HepG2 (cell line): ENCODE results near the gene PHF10. TPM values are rescaled to one million over a fixed set of nuclear protein-coding genes. Genes with fewer than 3 reads are reported as not detected.

ENCODE experiments used
- ATAC-seq: fragments of 200-7000 bp; cut with Tn5 transposase; 3 replicates; pipeline ENCODE4 v1.9.1; 2020; ENCODE audit warnings: mild to moderate bottlenecking, moderate library complexity
- BruUV-seq: library from RNA; stranded (reverse); fragments of 400-500 nt; replicated peaks from 2 replicates; lab custom pipeline; 2021; lab: Mats Ljungman, UMichigan
- CTCF ChIA-PET: fragments of 300-600 bp; formaldehyde crosslinking; extraction: SDS; loops from one replicate; lab custom pipeline; 2021; ENCODE audit warnings: low total read pairs, inconsistent platforms, low intra/inter-chr PET ratio; lab: Yijun Ruan, JAX
- POLR2A ChIA-PET: fragments of 350-600 bp; sonication (Branson Sonifier 250); formaldehyde crosslinking; loops from one replicate; lab custom pipeline; 2020; ENCODE audit warnings: antibody characterized with exemption, inconsistent platforms; lab: Yijun Ruan, JAX
- DNase-seq: peaks from one replicate; pipeline ENCODE4 v3.0.0-alpha.2; 2015; ENCODE audit warnings: low spot score
- FAIRE-seq: peaks from 3 replicates; lab custom pipeline; 2011; peaks lifted over from hg19 to GRCh38; lab: Jason Lieb, UNC
- H2AFZ ChIP-seq: one replicate; pipeline ENCODE4 v1.6.1; 2011; ENCODE audit warnings: low read length, inconsistent platforms
- H3K27ac ChIP-seq: fragments of 300-600 bp; 3 replicates; pipeline ENCODE4 v1.8.0; 2011; ENCODE audit warnings: mixed run types, mild to moderate bottlenecking, mixed read lengths, low read length, inconsistent platforms; ENCODE audit not compliant: insufficient read depth; ENCODE audit errors: extremely low read length
- H3K27me3 ChIP-seq, 2 experiments: fragments of 200-600 bp in 1 of 2; 2 replicates in 1 of 2; 3 replicates in 1 of 2; pipeline versions ENCODE4 v1.6.0 to v1.8.0; 2011; ENCODE audit warnings: low read length in 2 of 2, mild to moderate bottlenecking in 2 of 2, moderate library complexity in 2 of 2, inconsistent platforms in 1 of 2; ENCODE audit not compliant: insufficient read depth in 2 of 2, control insufficient read depth in 1 of 2
- H3K36me3 ChIP-seq, 2 experiments: fragments of 200-600 bp in 1 of 2; replicated peaks in 1 of 2; 2 replicates in 1 of 2; 3 replicates in 1 of 2; pipeline versions ENCODE4 v1.5.1 to v1.8.0; 2011; ENCODE audit warnings: low read length in 2 of 2, inconsistent platforms in 1 of 2; ENCODE audit not compliant: insufficient read depth in 2 of 2, control insufficient read depth in 1 of 2
- H3K4me1 ChIP-seq: 2 replicates; pipeline ENCODE4 v1.5.1; 2012; ENCODE audit warnings: low read length, inconsistent platforms; ENCODE audit not compliant: insufficient read depth
- H3K4me2 ChIP-seq: 2 replicates; pipeline ENCODE4 v1.6.0; 2011; ENCODE audit warnings: low read depth, low read length, inconsistent platforms
- H3K4me3 ChIP-seq, 3 experiments: fragments of 200-600 bp in 1 of 3; sonication (generic), shearing (Covaris generic) in 1 of 3; replicated peaks in 1 of 3; 2 replicates each; pipeline ENCODE4 v1.5.1; 2011 to 2016; ENCODE audit warnings: low read length in 3 of 3, inconsistent platforms in 2 of 3, low read depth in 2 of 3, mild to moderate bottlenecking in 2 of 3, control low read depth in 1 of 3, mixed read lengths in 1 of 3; ENCODE audit not compliant: insufficient read depth in 1 of 3
- H3K79me2 ChIP-seq: one replicate; pipeline ENCODE4 v1.6.1; 2011; ENCODE audit warnings: low read length, inconsistent platforms; ENCODE audit not compliant: insufficient read depth
- H3K9ac ChIP-seq: 2 replicates; pipeline ENCODE4 v1.6.0; 2011; ENCODE audit warnings: mild to moderate bottlenecking, low read depth, low read length, inconsistent platforms; ENCODE audit not compliant: insufficient read depth
- H3K9me3 ChIP-seq: 2 replicates; pipeline ENCODE4 v1.5.1; 2012; ENCODE audit warnings: mild to moderate bottlenecking, low read length
- H4K20me1 ChIP-seq: 2 replicates; pipeline ENCODE4 v1.6.0; 2011; ENCODE audit warnings: inconsistent platforms, mild to moderate bottlenecking, low read length, moderate library complexity; ENCODE audit not compliant: insufficient read depth
- AHR ChIP-seq: IDR thresholded peaks from 2 replicates; pipeline ENCODE4 v1.6.1; 2018; ENCODE audit warnings: missing genetic modification reagents, missing compliant biosample characterization
- AKAP8 ChIP-seq: sonication (generic); formaldehyde crosslinking; IDR thresholded peaks from 2 replicates; pipeline ENCODE4 v1.5.1; 2020; ENCODE audit warnings: mild to moderate bottlenecking, missing genetic modification reagents
- BORCS8-MEF2B ChIP-seq: sonication (generic); formaldehyde crosslinking; IDR thresholded peaks from 2 replicates; pipeline ENCODE4 v1.8.0; 2022; ENCODE audit warnings: mild to moderate bottlenecking, missing genetic modification reagents
- FOXM1 ChIP-seq: sonication (generic); formaldehyde crosslinking; IDR thresholded peaks from 2 replicates; pipeline ENCODE4 v1.5.0; 2020; ENCODE audit warnings: missing genetic modification reagents
- HMGA1 ChIP-seq: sonication (generic); formaldehyde crosslinking; conservative IDR thresholded peaks from 2 replicates; pipeline ENCODE4 v1.4.0; 2020; ENCODE audit warnings: missing genetic modification reagents
- JUND ChIP-seq: sonication (generic); formaldehyde crosslinking; IDR thresholded peaks from 2 replicates; pipeline ENCODE4 v1.8.0; 2022; ENCODE audit warnings: mild to moderate bottlenecking, missing genetic modification reagents
- TBP ChIP-seq: sonication (generic); formaldehyde crosslinking; IDR thresholded peaks from 2 replicates; pipeline ENCODE4 v1.5.0; 2020; ENCODE audit warnings: missing genetic modification reagents
- TP53 ChIP-seq: sonication (generic); formaldehyde crosslinking; conservative IDR thresholded peaks from 2 replicates; pipeline ENCODE4 v1.4.0; 2020; ENCODE audit warnings: missing genetic modification reagents
- ZNF12 ChIP-seq: sonication (generic); formaldehyde crosslinking; IDR thresholded peaks from 2 replicates; pipeline ENCODE4 v1.5.0; 2020; ENCODE audit warnings: missing genetic modification reagents
- ZNF224 ChIP-seq: sonication (generic); formaldehyde crosslinking; IDR thresholded peaks from 2 replicates; pipeline ENCODE4 v1.5.0; 2020; ENCODE audit warnings: mild to moderate bottlenecking, missing genetic modification reagents
- ZNF781 ChIP-seq: sonication (generic); formaldehyde crosslinking; IDR thresholded peaks from 2 replicates; pipeline ENCODE4 v1.5.1; 2020; ENCODE audit warnings: borderline replicate concordance, mild to moderate bottlenecking, missing genetic modification reagents; ENCODE audit errors: not compliant biosample characterization
- ZNF883 ChIP-seq: sonication (generic); formaldehyde crosslinking; IDR thresholded peaks from 2 replicates; pipeline ENCODE4 v1.5.1; 2020; ENCODE audit warnings: mild to moderate bottlenecking, missing genetic modification reagents; ENCODE audit errors: not compliant biosample characterization
- ZSCAN29 ChIP-seq: sonication (generic); formaldehyde crosslinking; conservative IDR thresholded peaks from 2 replicates; pipeline ENCODE4 v1.4.0; 2020; ENCODE audit warnings: mild to moderate bottlenecking, missing genetic modification reagents
- WGBS: methylation state at CpG from one replicate; pipeline ENCODE4 v1.1.6; 2017; ENCODE audit warnings: low lambda C conversion rate; 5-methylcytosine and 5-hydroxymethylcytosine counted together
- in situ Hi-C: cut with HindIII; loops from 2 replicates; pipeline ENCODE4 v1.10.0; 2017; ENCODE audit warnings: low pct_unique_long_range_greater_than_20kb; ENCODE audit not compliant: extremely low pct_ligation_motif_present
- intact Hi-C: fragments of 100-400 bp; cut with micrococcal nuclease; formaldehyde crosslinking; loops from one replicate; pipeline ENCODE4 v1.10.0; 2022; ENCODE audit not compliant: unreplicated experiment
- polyA plus RNA-seq, 8 experiments: library from polyadenylated mRNA; depleted of rRNA in 3 of 8; stranded (reverse) in 7 of 8; unstranded in 1 of 8; fragments of >200 nt; fragmentation: Illumina TruSeq in 4 of 8; extraction: Trizol in 4 of 8; gene quantifications; 2 replicates each; pipeline versions ENCODE4 v1.2.1 to v1.2.3, GENCODE V29; 2011 to 2016; ENCODE audit warnings: low read depth in 4 of 8, missing spikeins in 1 of 8, mixed read lengths in 1 of 8; ENCODE audit not compliant: insufficient read depth in 1 of 8
- total RNA-seq, 5 experiments: library from RNA; depleted of rRNA; stranded (reverse); fragments of >200 nt; fragmentation: Illumina TruSeq; extraction: Trizol; gene quantifications; 2 replicates each; pipeline ENCODE4 v1.2.3, GENCODE V29; 2016; ENCODE audit warnings: low read depth in 1 of 5
- TF ChIP-seq, protein P1 (sequence below): sonication (generic); formaldehyde crosslinking; IDR thresholded peaks from 2 replicates; pipeline ENCODE4 v1.4.0; 2020; ENCODE audit warnings: mild to moderate bottlenecking, missing genetic modification reagents

Gene PHF10
- total and polyA plus RNA-seq, 2 of the 13 experiments (the other 11 are each of a cell fraction or from before 2014, with no cell fraction given) = 42.1 to 84.1 TPM

DNA sequence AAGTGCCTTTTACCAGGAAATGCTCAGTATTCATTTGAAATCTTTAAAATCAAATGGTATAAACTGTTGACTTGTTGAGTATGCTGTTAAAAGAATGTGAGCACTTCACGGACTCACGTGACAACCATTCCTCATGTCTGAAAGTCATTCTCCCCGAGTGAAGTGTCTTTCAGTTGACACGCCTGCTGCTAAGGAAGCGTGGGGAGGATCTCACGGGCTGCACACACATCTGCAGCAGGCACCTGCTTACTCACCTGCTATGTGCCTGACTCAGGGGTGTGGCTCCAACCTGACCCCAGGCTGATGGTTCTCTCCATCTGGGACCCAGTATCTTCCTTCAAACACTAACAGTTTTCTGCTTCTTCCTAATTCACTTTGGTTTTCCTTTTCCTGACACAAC lies 55.2 kb downstream of the PHF10 start:
- no TSS peak for BruUV-seq
- POLR2A ChIA-PET = no interaction called here

More for the DNA sequence above, 55.2 kb downstream of the PHF10 start:
- Histone ChIP-seq H3K27me3 (no peaks in the 10 kb centered on the region), H3K9me3 (no peaks in the 10 kb centered on the region), H4K20me1 (no peaks in the 10 kb centered on the region), H2AFZ (no peak overlapping the region), H3K36me3 (peaks cover 32 to 78% of the 10 kb centered on the region in 2 experiments), H3K9ac (no peak overlapping the region)
- CTCF ChIA-PET = no interaction called here
- ATAC-seq (no peak), DNase-seq (no peak), FAIRE-seq (no peak)
- intact Hi-C loops = no loop called here
- TF ChIP-seq HMGA1 (no peak), AKAP8 (CRISPR knock-in tag) (no peak), ZNF12 (CRISPR knock-in tag) (no peak), ZSCAN29 (CRISPR knock-in tag) (no peak), ZNF781 (CRISPR knock-in tag) (no peak), JUND (CRISPR knock-in tag) (no peak), FOXM1 (CRISPR knock-in tag) (no peak), ZNF224 (CRISPR knock-in tag) (no peak), TBP (CRISPR knock-in tag) (no peak), TP53 (CRISPR knock-in tag) (no peak), BORCS8-MEF2B (CRISPR knock-in tag) (no peak), ZNF883 (CRISPR knock-in tag) (no peak), AHR (CRISPR knock-in tag) (no peak)
- TF ChIP-seq, protein P1, sequence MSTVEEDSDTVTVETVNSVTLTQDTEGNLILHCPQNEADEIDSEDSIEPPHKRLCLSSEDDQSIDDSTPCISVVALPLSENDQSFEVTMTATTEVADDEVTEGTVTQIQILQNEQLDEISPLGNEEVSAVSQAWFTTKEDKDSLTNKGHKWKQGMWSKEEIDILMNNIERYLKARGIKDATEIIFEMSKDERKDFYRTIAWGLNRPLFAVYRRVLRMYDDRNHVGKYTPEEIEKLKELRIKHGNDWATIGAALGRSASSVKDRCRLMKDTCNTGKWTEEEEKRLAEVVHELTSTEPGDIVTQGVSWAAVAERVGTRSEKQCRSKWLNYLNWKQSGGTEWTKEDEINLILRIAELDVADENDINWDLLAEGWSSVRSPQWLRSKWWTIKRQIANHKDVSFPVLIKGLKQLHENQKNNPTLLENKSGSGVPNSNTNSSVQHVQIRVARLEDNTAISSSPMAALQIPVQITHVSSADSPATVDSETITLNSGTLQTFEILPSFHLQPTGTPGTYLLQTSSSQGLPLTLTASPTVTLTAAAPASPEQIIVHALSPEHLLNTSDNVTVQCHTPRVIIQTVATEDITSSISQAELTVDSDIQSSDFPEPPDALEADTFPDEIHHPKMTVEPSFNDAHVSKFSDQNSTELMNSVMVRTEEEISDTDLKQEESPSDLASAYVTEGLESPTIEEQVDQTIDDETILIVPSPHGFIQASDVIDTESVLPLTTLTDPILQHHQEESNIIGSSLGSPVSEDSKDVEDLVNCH (CRISPR knock-in tag) = no peak
- TF ChIP-seq, all 625 proteins: peak for 0
- H3K4me2 ChIP-seq = no peak overlapping the region
- in situ Hi-C loops = no loop called here
- no peaks in the 10 kb centered on the region for H3K4me1 ChIP-seq
- no peak overlapping the region for H3K4me3 ChIP-seq
- H3K27ac ChIP-seq = no peak overlapping the region
- WGBS = 93% methylated on average over 6 of the region's 6 CpGs
- no peaks in the 10 kb centered on the region for H3K79me2 ChIP-seq
